Measurements from ENCODE around the gene TNIP1.

- TF ChIP-seq POLR2AphosphoS5 (IDR thresholded peaks at IDR 0.05; ENCODE audit: low read depth, low read length) (no peak), CTCF (IDR thresholded peaks at IDR 0.05) (no peak), ZBTB33 (IDR thresholded peaks at IDR 0.05; ENCODE audit: borderline replicate concordance, low read depth) (no peak), IRF3 (IDR thresholded peaks at IDR 0.05; ENCODE audit: low read depth, low read length) (no peak), REST (IDR thresholded peaks at IDR 0.05; ENCODE audit: low read depth, low read length) (no peak), TCF12 (IDR thresholded peaks at IDR 0.05) (no peak), FOXJ3 (CRISPR knock-in tag; IDR thresholded peaks at IDR 0.05) (no peak)
Measured at GRCh38 chr5:151100681-151101080, 19.8 kb upstream of the TNIP1 start.

Data from SK-N-SH (cell line).